Parathyroid adenoma (tissue), 2 donors: ENCODE results near the gene TNFSF12.

Source experiments
- H2AFZ ChIP-seq: fragments of 300-600 bp; sonication (generic); one replicate; pipeline ENCODE4 v1.7.0; 2017; ENCODE audit warnings: antibody characterized with exemption, mild to moderate bottlenecking
- H3K27ac ChIP-seq: fragments of 300-600 bp; sonication (generic); one replicate; pipeline ENCODE4 v1.7.0; 2017
- H3K27me3 ChIP-seq: fragments of 300-600 bp; sonication (generic); one replicate; pipeline ENCODE4 v1.7.0; 2017; ENCODE audit warnings: low read length; ENCODE audit not compliant: control insufficient read depth, insufficient read depth
- H3K36me3 ChIP-seq: fragments of 300-600 bp; sonication (generic); one replicate; pipeline ENCODE4 v1.7.0; 2017; ENCODE audit warnings: low read length; ENCODE audit not compliant: control insufficient read depth, insufficient read depth
- H3K4me1 ChIP-seq: fragments of 300-600 bp; sonication (generic); one replicate; pipeline ENCODE4 v1.7.0; 2017; ENCODE audit warnings: control low read depth
- H3K4me2 ChIP-seq: fragments of 300-600 bp; sonication (generic); one replicate; pipeline ENCODE4 v1.7.0; 2017; ENCODE audit warnings: low read length
- H3K4me3 ChIP-seq: fragments of 300-600 bp; sonication (generic); one replicate; pipeline ENCODE4 v1.7.0; 2017; ENCODE audit warnings: low read depth, low read length
- H3K79me2 ChIP-seq: fragments of 300-600 bp; sonication (generic); one replicate; pipeline ENCODE4 v1.7.0; 2017; ENCODE audit warnings: control low read depth
- H3K9ac ChIP-seq: fragments of 300-600 bp; sonication (generic); one replicate; pipeline ENCODE4 v1.7.0; 2017; ENCODE audit warnings: mild to moderate bottlenecking
- H3K9me3 ChIP-seq: fragments of 300-600 bp; sonication (generic); one replicate; pipeline ENCODE4 v1.7.0; 2017; ENCODE audit warnings: low read length; ENCODE audit not compliant: control insufficient read depth
- CTCF ChIP-seq: fragments of 300-600 bp; sonication (generic); IDR thresholded peaks from one replicate; pipeline ENCODE4 v1.7.0; 2017; ENCODE audit warnings: antibody characterized with exemption, mild to moderate bottlenecking
- donor health status: primary hyperparathyroidism.

TNFSF12 gene

GRCh38 chr17:7515911-7516610 lies 32.8 kb upstream of the TNFSF12 start:
- H3K27ac ChIP-seq, result no peak overlapping the region
- H3K4me3 ChIP-seq, result no peak overlapping the region

GRCh38 chr17:7523033-7523432 lies 25.8 kb upstream of the TNFSF12 start:
- H3K36me3 ChIP-seq, result no peaks in the 10 kb centered on the region
- no peak overlapping the region for H3K4me3 ChIP-seq
- no peaks in the 10 kb centered on the region for H3K9me3 ChIP-seq
- TF ChIP-seq CTCF, result peak; percentile 52
- no peak overlapping the region for H3K9ac ChIP-seq
- no peak overlapping the region for H3K27ac ChIP-seq
- H3K4me2 ChIP-seq, result no peak overlapping the region
- H3K27me3 ChIP-seq, result no peaks in the 10 kb centered on the region
- no peaks in the 10 kb centered on the region for H3K4me1 ChIP-seq
- H3K79me2 ChIP-seq, result no peaks in the 10 kb centered on the region
- H2AFZ ChIP-seq, result peak overlapping the region; percentile 59

More at GRCh38 chr17:7515911-7516610, 32.8 kb upstream of the TNFSF12 start:
- no peaks in the 10 kb centered on the region for H3K4me1 ChIP-seq
- H3K27me3 ChIP-seq, result no peaks in the 10 kb centered on the region
- no peaks in the 10 kb centered on the region for H3K9me3 ChIP-seq
- H3K9ac ChIP-seq, result no peak overlapping the region
- no peak overlapping the region for H3K4me2 ChIP-seq
- H3K79me2 ChIP-seq, result no peaks in the 10 kb centered on the region
- no peaks in the 10 kb centered on the region for H3K36me3 ChIP-seq
- H2AFZ ChIP-seq, result no peak overlapping the region
- TF ChIP-seq CTCF, result no peak

GRCh38 chr17:7528842-7529241 lies 20.0 kb upstream of the TNFSF12 start:
- Histone ChIP-seq H3K4me1 (no peaks in the 10 kb centered on the region), H3K79me2 (no peaks in the 10 kb centered on the region), H3K27me3 (no peaks in the 10 kb centered on the region), H2AFZ (no peak overlapping the region), H3K4me3 (no peak overlapping the region), H3K36me3 (no peaks in the 10 kb centered on the region), H3K9me3 (no peaks in the 10 kb centered on the region), H3K4me2 (no peak overlapping the region), H3K9ac (no peak overlapping the region), H3K27ac (no peak overlapping the region)
- no peak for TF ChIP-seq CTCF

GRCh38 chr17:7530023-7530900 lies 18.6 kb upstream of the TNFSF12 start:
- Histone ChIP-seq H3K27ac (no peak overlapping the region), H3K36me3 (no peaks in the 10 kb centered on the region), H3K4me2 (no peak overlapping the region), H3K4me3 (no peak overlapping the region), H3K27me3 (no peaks in the 10 kb centered on the region), H3K79me2 (no peaks in the 10 kb centered on the region), H2AFZ (no peak overlapping the region), H3K9ac (no peak overlapping the region), H3K4me1 (no peaks in the 10 kb centered on the region), H3K9me3 (no peaks in the 10 kb centered on the region)
- TF ChIP-seq CTCF, result no peak
